Osteoblast (primary cell): ENCODE data around the gene ZBTB8OS. TPM values are rescaled to one million over a fixed set of nuclear protein-coding genes. Genes with fewer than 3 reads are reported as not detected.
A peak's percentile ranks its signal among the peaks of the same experiment; 100 is the strongest.

Experiments used
- DNase-seq: peaks from one replicate; pipeline ENCODE4 v3.0.0; 2011; ENCODE audit warnings: low spot score, mixed read lengths; ENCODE audit not compliant: insufficient read length; ENCODE audit errors: missing footprints
- H2AFZ ChIP-seq: 2 replicates; pipeline ENCODE4 v1.6.0; 2011; ENCODE audit warnings: mild to moderate bottlenecking, low read length
- H3K27ac ChIP-seq: 2 replicates; pipeline ENCODE4 v1.5.1; 2011; ENCODE audit warnings: mild to moderate bottlenecking, low read depth, low read length, moderate library complexity
- H3K27me3 ChIP-seq: 2 replicates; pipeline ENCODE4 v1.6.0; 2012; ENCODE audit warnings: mild to moderate bottlenecking, control low read depth, inconsistent platforms, low read length, moderate library complexity; ENCODE audit not compliant: insufficient read depth
- H3K36me3 ChIP-seq: 2 replicates; pipeline ENCODE4 v1.5.1; 2011; ENCODE audit warnings: mild to moderate bottlenecking, low read length, control low read depth, moderate library complexity; ENCODE audit not compliant: insufficient read depth
- H3K4me1 ChIP-seq: 2 replicates; pipeline ENCODE4 v1.5.1; 2011; ENCODE audit warnings: mild to moderate bottlenecking, low read length, control low read depth, moderate library complexity; ENCODE audit not compliant: insufficient read depth
- H3K4me2 ChIP-seq: 2 replicates; pipeline ENCODE4 v1.6.0; 2011; ENCODE audit warnings: mild to moderate bottlenecking, low read length; ENCODE audit not compliant: insufficient read depth
- H3K4me3 ChIP-seq: fragments of 200-600 bp; sonication (generic); 3 replicates; pipeline ENCODE4 v1.5.1; 2012; ENCODE audit warnings: mild to moderate bottlenecking, low read length, inconsistent platforms; ENCODE audit not compliant: insufficient read depth
- H3K79me2 ChIP-seq: 2 replicates; pipeline ENCODE4 v1.6.0; 2012; ENCODE audit warnings: mild to moderate bottlenecking, low read length, control low read depth, inconsistent platforms; ENCODE audit not compliant: insufficient read depth
- H3K9me3 ChIP-seq: 2 replicates; pipeline ENCODE4 v1.5.1; 2011; ENCODE audit warnings: low read depth, low read length, control low read depth
- H4K20me1 ChIP-seq: 2 replicates; pipeline ENCODE4 v1.6.0; 2012; ENCODE audit warnings: mild to moderate bottlenecking, low read length, control low read depth; ENCODE audit not compliant: insufficient read depth
- total RNA-seq: library from RNA; depleted of rRNA; stranded (reverse); fragments of >200 nt; gene quantifications from 2 replicates; pipeline ENCODE4 v1.2.3, GENCODE V29; 2012
- TF ChIP-seq, protein P1 (sequence below): IDR thresholded peaks from 2 replicates; pipeline ENCODE4 v1.5.1; 2011; ENCODE audit warnings: mild to moderate bottlenecking, low read depth, low read length, moderate library complexity; ENCODE audit errors: extremely low read depth

Gene ZBTB8OS
- total RNA-seq, 1 donor = 37.3 TPM

- Histone ChIP-seq H4K20me1 (peaks cover 32% of the 10 kb centered on the region), H3K27ac (peak overlapping the region; percentile 12), H3K4me1 (peaks cover 26% of the 10 kb centered on the region), H3K4me3 (no peak overlapping the region), H3K36me3 (peaks cover 58% of the 10 kb centered on the region), H3K4me2 (peak overlapping the region; percentile 9), H3K27me3 (no peaks in the 10 kb centered on the region), H3K79me2 (peaks cover 89% of the 10 kb centered on the region), H3K9me3 (no peaks in the 10 kb centered on the region), H2AFZ (no peak overlapping the region)
- TF ChIP-seq, protein P1, sequence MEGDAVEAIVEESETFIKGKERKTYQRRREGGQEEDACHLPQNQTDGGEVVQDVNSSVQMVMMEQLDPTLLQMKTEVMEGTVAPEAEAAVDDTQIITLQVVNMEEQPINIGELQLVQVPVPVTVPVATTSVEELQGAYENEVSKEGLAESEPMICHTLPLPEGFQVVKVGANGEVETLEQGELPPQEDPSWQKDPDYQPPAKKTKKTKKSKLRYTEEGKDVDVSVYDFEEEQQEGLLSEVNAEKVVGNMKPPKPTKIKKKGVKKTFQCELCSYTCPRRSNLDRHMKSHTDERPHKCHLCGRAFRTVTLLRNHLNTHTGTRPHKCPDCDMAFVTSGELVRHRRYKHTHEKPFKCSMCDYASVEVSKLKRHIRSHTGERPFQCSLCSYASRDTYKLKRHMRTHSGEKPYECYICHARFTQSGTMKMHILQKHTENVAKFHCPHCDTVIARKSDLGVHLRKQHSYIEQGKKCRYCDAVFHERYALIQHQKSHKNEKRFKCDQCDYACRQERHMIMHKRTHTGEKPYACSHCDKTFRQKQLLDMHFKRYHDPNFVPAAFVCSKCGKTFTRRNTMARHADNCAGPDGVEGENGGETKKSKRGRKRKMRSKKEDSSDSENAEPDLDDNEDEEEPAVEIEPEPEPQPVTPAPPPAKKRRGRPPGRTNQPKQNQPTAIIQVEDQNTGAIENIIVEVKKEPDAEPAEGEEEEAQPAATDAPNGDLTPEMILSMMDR = no peak
- DNase-seq = no peak
Observed at GRCh38 chr1:32693455-32694174, 43.3 kb upstream of the ZBTB8OS start.

DNA sequence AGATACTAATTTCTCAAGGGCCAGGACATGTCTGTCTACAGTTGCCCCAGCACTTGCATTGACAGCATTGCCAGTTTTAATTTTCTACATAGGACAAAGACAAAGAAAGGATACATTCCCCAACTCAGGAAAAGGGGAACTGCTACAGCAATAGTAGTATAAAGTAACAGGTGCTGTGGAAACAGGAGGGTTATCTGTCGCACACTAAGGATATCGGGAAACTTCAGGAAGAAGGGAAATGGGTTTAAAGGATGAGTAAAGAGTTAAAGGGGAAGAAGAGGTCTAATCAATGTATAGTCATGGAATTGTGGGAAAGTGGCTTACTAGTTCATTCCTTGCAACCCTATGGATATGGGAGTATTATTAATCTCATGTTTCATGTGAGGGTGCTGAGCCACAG is 36.0 kb upstream of the ZBTB8OS start:
- TF ChIP-seq, protein P1 = no peak
- no peak for DNase-seq
- H2AFZ ChIP-seq = no peak overlapping the region
- peaks cover 65% of the 10 kb centered on the region for H3K36me3 ChIP-seq
- no peaks in the 10 kb centered on the region for H3K9me3 ChIP-seq
- H3K27me3 ChIP-seq = no peaks in the 10 kb centered on the region
- peaks cover 2% of the 10 kb centered on the region for H3K4me1 ChIP-seq
- peaks cover 59% of the 10 kb centered on the region for H3K79me2 ChIP-seq
- H3K27ac ChIP-seq = peak overlapping the region; percentile 11
- H4K20me1 ChIP-seq = peaks cover 31% of the 10 kb centered on the region
- no peak overlapping the region for H3K4me3 ChIP-seq
- H3K4me2 ChIP-seq = no peak overlapping the region

GRCh38 chr1:32685498-32685897 is 35.1 kb upstream of the ZBTB8OS start:
- no peak overlapping the region for H2AFZ ChIP-seq
- peaks cover 50% of the 10 kb centered on the region for H3K79me2 ChIP-seq
- peaks cover 28% of the 10 kb centered on the region for H4K20me1 ChIP-seq
- H3K4me2 ChIP-seq = no peak overlapping the region
- no peak overlapping the region for H3K27ac ChIP-seq
- TF ChIP-seq, protein P1 = no peak
- DNase-seq = no peak
- H3K4me3 ChIP-seq = no peak overlapping the region
- H3K27me3 ChIP-seq = no peaks in the 10 kb centered on the region
- peaks cover 2% of the 10 kb centered on the region for H3K4me1 ChIP-seq
- H3K36me3 ChIP-seq = peaks cover 73% of the 10 kb centered on the region
- H3K9me3 ChIP-seq = no peaks in the 10 kb centered on the region

DNA sequence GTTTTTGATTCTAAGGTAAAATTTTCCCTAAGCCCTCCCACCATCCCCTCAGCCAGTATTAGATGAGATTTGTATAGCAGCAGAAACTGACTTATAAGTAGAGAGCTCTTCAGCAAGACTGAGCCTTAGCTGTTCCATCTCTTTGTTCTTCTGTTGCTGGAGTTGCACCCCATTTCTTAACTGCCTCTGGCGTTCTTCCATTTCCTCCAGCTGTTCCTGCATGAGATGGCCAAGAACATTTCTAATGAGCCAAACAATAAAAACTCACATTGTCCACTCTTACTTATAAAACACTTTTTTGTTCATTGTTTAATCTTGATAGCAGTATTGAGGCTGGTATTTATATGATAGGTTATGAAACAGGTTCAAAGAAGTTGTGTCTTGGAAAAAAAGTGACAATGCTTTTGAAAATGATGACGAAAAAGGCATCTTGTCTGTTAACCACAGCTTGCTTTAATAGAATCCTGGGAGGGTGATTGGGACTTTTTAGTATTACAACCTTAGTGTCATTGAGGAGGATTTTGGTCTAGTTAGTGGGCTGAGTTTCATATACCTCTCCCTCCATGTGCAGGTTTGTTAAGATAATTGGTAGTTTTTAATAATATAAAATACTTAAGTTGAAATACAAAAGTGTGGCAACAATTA is 33.9 kb upstream of the ZBTB8OS start:
- peaks cover 39% of the 10 kb centered on the region for H3K79me2 ChIP-seq
- H3K4me1 ChIP-seq = peaks cover 2% of the 10 kb centered on the region
- no peak for DNase-seq
- H3K9me3 ChIP-seq = no peaks in the 10 kb centered on the region
- H3K27ac ChIP-seq = no peak overlapping the region
- peaks cover 71% of the 10 kb centered on the region for H3K36me3 ChIP-seq
- TF ChIP-seq, protein P1 = no peak
- no peak overlapping the region for H2AFZ ChIP-seq
- no peak overlapping the region for H3K4me2 ChIP-seq
- no peaks in the 10 kb centered on the region for H3K27me3 ChIP-seq
- H4K20me1 ChIP-seq = peaks cover 25% of the 10 kb centered on the region
- no peak overlapping the region for H3K4me3 ChIP-seq
